HK-2 (cell line): ENCODE data around the gene KRT7.
A peak's percentile ranks its signal among the peaks of the same experiment; 100 is the strongest.

ENCODE experiments used
- DNase-seq: peaks from one replicate; pipeline ENCODE4 v3.0.0-alpha.2; 2018; ENCODE audit not compliant: unreplicated experiment

The KRT7 gene

DNA sequence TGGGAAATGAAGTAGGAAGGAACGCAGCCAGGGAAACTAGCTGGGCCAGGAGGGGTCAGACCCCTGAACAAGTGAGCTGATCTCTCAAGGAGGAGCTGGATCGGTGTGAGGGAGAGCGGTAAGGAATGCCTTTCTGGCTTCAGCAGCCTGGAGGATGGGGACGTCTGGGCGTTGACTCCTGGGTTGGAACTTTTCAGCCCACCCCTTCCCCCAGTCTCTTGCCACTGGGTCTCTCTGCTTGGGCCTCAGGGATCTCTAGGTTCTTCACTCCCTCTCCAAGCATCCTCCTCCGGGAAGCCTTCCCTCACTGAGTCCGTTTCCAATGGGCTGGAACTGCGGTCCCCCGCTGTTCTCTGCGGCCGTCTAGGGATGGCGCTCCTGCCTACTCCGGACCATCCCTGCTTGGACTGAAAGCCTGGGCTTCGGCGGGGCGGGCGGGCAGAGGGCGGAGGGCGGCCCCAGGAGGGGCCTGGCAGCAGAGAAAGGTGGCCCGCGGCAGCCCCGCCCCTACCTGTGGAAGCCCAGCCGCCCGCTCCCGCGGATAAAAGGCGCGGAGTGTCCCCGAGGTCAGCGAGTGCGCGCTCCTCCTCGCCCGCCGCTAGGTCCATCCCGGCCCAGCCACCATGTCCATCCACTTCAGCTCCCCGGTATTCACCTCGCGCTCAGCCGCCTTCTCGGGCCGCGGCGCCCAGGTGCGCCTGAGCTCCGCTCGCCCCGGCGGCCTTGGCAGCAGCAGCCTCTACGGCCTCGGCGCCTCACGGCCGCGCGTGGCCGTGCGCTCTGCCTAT, at the start of gene KRT7:
Gene KRT7 (plus strand): TSS at position 570 of the 788 bp plus-strand sequence. CDS start 54 bp downstream, at position 624.
- no peak for DNase-seq

DNA sequence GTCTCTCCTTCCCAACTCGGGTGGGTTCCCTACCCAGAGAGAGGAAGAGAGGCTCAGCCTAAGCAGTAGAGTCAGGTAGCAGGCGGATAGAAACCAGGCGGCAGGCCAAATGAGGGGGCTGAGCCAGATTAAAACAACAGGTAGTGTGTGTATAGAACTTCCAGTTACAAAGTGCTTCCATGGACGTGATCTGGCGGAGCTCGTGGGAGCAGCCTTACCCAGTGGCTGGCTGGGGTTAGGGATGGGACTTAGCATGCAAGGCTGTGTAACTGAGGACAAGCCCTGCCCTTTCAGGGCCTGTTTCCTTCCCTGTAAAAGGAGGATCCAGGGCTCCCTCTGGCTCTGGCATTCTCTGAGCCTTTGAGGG, 49.5 kb upstream of the KRT7 start:
- DNase-seq, result no peak

DNA sequence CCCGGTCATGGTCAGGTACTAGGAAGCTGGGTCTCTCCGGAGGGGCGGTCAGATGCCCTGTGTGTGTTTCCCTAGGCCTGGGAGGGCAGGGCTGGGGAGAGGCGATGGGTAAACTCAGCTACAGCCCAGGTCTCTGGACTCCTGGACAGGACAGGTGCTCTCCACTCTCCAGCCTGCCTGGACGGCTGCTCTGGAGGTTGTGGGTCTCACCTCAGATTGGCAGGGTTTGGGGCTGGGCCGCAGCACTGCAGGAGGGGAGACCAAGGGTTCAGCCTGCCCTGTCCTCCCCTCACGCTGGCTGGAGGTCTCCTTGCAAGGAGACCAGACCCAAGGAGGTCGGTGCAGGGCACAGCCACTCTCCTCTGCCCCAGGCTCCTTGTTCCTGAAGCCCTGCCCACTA, 49.1 kb upstream of the KRT7 start:
- DNase-seq, result no peak

DNA sequence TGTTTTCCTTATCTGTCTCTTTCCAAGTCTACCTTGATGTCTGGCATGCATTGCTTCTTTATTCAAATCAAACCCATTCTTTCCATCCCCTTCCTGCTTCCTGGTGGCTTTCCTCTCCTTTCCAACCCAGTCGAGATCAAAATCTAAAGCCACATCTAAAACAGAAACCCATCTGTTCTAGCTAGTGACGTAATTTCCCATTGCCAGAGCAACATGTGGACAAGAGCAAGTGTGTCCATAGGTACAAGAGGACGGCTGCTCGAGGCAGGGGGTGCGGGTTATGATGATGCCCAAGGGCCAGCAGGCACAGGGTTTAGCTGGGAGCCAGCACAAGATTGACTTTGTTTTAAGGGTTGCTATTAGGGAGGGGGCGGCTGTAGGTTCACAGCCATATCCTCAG, 48.2 kb upstream of the KRT7 start:
- no peak for DNase-seq

DNA sequence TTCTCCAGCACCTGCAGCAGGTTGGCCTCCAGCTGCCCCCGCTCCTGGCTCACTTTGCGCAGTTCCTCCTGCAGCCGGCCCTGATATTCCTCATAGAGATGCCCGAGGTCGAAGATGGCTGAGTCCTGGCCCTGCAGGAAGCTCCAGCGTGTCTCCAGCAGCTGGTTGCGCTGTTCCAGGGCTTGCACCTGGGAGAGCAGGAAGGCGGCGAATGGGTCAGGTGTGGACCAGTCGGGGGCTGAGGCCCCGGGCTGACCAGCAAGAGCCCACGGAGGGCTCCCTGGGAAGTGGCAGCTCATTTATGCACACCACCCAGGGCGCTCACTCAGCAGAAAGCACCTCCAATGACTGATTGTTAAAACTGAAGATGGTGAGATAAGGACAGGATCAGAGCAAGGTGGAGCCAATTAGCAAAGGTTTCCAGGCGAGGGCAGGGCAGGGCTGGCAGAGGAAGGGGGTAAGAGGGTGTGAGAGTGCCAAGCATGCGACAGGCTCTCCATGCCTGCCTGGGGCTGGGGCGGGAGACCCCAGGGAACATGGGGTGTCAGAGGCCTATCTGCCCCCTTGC, 47.6 kb upstream of the KRT7 start:
- DNase-seq, result no peak

DNA sequence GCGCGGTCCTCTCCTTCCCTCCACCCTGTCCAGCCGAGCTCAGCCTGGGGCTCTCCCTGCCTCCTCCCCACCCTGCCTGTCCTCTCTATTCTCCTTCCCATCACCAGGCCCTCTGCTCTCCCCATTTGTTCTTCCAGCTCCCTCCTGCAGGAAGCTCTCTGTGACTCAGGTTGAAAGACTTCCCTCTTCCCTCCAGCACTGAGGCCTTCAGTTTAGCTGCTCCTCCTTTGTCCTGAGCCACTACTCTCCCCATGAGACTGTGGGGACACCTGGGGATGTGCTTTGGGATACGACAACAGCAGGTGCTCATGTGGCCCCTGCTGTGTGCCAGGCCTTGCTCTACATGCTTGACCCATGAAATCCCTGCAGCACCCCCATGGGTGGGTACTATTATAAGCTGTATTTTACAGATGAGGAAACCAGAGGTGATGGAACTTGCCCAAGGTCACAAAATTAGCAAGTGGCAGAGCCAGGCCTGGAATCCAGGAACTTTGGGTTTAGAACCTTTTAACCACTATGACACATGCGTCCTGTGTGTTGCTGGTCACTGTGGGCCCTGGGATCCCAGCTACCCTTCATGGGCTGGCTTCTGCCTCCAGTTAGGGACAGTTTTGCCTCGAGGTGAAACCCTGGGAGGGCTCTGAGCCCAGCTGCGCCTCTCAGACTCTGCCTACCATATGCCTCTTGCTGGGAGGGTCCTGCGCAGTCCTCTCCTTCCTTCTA, 46.8 kb upstream of the KRT7 start:
- peak; percentile 57 for DNase-seq

DNA sequence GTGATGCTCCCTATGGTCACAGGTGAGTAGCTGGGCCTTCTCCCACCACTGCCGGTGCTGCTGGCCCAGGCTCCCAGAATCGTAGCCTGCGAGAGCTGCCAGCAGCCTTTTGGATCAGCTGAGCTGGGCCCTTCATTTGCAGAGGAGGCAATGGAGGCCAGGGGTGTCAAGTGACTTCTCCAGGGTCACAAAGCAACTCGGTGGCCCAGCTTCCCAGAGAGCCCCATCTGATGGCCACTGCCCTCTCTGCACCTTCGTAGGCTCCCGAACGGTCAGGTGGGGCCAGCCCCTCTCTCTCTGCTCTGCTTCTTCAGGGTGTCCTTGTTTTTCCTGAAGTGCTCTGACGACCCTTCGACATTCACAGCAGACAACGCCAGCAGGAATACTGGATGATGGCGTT, 45.8 kb upstream of the KRT7 start:
- no peak for DNase-seq

DNA sequence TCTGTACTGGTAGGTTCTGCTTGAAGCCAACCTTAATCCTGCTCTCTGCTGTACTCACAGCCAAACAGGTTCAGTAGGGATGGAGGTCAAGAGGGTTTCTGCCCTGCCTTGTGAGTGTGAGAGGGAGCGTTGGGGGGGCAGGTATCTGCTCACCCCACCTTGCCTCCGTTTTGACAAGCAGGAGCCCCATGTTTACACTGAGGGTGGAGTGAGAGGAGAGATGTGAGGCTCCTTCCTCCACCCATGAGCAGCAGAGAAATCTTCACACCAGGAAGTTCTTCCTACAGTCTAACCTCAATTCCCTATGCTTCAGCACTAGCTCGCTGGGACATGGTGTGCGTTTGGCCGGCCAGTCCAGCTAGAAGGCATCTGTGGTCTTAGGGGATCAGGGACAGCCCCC, 45.4 kb upstream of the KRT7 start:
- no peak for DNase-seq

DNA sequence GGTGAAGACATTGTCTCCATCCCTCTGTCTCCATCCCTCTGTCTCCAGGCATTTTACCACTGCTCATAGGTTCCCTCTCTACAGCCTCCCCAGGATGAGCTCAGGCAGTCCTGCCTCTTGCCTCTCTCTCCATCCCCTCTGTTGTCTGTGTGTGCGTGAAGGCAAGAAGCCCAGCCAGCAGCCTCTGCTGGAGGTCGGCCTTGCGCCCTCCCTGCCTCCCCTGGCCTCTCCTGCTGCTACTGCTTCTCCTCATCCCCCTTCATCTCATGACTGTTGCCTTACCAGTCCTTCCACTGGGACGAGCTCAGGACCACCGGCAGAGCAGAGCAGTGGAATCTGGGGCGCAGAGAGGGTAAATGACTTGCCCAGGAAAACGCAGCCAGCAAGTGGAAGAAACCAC, 44.4 kb upstream of the KRT7 start:
- no peak for DNase-seq

DNA sequence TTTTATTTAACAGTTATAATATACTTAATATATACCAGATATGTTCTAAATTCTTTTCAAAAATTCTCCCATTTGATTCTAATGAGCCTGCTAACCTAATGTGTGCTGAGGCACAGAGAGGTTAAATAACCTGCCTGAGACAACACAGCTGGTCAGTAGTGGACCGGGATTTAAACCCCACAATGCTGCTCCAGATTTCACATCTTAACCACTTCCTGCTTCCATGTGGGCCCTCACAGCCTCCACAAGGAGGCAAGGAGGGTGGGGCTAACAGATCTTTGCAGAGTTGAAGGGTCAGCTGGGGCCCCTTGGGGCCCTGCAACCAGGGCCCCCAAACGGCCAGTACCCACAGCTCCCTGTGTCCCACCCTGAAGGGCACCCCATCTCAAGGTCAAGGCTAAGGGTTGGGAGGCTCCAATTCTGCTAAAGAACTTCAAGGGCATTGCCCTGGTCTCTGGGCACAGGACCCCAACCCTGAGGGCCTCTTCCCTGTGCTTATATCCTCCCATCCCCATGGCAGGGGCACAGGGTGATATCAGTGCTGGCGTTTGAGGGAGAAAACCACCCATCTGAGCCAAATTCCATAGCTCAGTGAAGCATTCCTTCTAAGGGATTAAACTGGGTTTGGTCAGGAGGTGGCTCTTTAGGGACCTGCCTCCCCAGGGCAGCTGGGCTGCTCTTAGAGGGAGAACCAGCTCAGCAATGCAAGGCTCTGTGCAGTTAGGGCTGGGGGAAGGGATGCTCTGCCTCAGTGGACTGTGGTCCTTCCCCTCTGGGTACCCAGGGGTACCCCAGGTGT, 43.5 kb upstream of the KRT7 start:
- DNase-seq, result peak; percentile 67

DNA sequence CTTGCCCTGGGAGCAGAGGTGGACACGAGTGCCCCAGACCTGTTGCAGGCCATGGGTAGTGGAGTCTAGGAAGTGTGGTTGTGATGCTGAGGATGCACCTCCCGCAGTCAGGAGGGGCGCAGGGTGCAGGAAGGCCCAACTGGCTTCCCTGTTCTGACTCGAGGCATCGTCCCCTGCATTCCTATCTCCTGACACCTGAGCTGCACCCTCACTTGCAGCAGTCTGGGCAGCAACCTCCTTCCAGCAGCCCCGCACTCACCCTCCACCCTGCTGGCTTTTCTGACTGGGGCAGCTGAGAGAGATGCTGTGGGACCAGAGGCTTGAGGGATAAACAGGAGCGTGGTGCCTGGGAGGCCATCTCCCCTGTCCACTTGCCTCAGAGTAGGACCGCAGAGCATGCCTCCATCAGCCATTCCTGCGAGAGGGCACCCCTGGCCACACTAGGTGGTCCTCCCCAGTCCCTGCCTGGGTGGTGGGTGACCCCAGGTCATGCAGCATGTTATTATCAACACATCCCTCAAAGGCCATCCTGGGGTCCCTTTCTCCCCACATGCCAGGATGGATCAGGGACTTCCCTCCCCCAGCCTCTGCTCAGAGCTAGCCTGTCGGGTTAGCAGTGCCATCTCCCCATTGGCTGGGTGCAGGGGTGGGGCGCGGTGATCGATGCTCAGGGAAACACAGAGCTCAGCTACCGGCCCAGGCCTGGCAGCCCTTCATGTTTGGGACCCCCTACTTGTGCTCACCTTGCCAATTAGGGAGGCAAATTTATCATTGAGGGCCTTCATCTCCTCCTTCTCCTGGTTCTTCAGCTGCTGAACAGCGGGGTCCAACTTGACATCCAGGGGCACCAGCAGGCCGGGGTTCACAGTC, 41.9 kb upstream of the KRT7 start:
- DNase-seq, result peak; percentile 68

DNA sequence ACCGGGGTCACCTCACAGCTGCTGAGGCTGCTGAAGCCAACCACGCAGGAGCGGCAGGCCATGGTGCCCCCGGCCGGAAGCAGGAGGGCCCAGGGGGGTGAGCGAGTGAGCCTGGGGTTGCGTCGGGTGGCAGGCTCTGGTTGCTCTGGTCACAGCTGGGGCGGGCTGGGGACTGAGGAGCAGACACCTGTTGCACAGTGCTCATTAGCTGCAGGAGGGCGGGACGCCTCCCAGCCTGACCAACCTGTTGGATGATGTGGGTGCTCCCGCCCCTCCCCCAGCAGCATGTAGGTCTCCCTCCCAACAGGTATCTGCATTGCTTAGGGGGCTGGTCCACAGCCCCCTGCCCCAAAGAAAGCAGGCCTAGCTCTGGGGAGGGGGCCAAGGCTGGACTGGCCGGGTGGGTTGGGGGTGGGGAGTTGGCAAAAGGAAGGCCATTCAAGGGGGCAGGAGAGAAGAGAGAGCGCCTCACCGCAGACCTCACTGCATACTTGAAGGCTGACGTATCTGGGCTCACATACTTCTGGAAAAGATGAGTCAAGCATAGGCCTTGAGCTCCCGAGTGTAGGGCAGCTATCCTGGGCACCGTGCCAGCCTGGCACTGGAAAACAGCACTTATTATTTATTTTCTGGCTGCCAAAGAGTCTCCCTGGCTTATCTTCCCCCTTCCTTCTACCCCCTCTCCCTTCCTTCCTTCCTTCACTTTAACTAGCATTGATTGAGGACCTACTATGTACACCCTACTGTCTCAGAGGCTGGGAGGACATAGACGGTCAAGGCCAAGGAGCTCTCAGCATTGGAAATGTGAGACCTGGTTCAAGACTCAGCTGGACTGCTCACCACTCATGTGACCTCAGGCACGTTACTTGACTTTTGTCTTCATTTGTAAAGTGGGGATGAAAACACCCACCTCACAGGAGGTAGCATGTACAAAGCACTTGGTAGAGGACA, 40.9 kb upstream of the KRT7 start, which contains the start of gene KRT80:
Gene KRT80 (minus strand): TSS at position 174 of the 951 bp plus-strand sequence. CDS start 112 bp downstream, at position 62.
- DNase-seq, result peak; percentile 91

DNA sequence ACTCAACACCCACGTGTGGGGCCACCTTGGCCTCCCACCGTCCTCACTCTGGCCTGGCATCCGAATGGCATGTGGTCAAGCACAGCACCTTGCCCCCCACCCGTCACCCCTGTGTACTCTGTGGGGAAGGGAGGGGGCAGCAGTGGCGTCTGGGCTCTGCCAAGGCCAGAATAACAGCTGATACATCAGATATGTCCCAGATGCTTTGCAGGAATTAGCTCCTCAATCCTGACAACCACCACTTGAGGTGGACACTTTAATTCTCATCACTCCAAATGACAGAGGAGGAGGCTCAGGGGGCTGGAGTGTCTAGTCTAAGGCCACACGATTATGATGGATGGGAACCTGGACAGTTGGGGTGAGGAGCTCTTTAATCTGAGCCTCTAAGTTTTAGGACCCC, 39.5 kb upstream of the KRT7 start:
- DNase-seq, result no peak

DNA sequence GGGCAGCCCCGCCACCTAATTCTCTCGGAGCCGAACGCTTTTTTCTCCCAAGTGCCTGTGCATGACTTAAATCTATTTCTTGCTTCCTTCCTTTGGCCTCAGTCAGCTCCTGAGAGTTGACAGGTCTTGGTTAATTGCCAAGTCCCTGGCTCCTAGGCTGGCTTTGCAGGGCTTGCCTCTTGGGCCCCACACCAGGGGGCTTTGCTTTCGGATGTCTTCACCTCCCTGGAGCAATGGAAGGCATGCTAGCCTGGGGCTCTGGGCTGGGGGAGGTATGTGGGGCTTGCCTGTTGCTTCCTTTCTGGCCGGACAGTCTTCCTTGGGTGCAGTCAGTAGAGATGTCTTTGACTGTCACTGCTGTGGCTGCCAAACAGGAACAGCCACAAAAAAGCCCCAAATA, 39.1 kb upstream of the KRT7 start:
- DNase-seq, result no peak

DNA sequence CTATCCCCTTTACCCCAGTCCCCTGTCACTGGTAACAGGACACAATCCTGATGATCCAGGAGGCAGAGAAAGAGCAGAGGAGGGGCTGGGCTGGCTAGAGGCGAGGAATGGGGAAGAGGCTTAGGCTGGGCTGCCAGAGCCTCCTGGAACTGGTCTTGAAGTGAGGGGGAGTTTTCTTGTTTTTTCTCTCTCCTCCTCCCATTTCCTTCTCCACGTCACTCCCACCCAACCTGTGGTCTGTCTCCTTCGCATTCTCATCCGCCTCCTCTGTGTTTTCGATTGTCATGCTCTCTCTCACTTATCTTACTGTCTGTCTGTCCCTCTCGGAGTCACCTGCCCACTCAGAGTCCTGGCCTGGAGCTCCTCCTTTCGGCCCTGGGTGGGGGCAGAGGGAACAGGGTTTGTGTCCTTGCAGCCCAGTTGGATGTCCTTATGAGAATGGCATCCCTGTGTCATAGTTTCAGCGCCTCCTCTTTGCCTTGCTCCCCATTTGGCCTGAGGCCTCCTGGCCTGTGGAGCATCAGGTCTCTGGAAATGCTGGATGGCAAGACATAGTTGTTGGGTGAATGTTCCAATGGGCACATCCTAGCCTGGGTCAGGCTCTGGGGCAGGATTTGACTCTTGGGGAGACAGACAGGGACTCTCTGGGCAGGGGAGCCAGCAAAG, 37.8 kb upstream of the KRT7 start:
- no peak for DNase-seq

DNA sequence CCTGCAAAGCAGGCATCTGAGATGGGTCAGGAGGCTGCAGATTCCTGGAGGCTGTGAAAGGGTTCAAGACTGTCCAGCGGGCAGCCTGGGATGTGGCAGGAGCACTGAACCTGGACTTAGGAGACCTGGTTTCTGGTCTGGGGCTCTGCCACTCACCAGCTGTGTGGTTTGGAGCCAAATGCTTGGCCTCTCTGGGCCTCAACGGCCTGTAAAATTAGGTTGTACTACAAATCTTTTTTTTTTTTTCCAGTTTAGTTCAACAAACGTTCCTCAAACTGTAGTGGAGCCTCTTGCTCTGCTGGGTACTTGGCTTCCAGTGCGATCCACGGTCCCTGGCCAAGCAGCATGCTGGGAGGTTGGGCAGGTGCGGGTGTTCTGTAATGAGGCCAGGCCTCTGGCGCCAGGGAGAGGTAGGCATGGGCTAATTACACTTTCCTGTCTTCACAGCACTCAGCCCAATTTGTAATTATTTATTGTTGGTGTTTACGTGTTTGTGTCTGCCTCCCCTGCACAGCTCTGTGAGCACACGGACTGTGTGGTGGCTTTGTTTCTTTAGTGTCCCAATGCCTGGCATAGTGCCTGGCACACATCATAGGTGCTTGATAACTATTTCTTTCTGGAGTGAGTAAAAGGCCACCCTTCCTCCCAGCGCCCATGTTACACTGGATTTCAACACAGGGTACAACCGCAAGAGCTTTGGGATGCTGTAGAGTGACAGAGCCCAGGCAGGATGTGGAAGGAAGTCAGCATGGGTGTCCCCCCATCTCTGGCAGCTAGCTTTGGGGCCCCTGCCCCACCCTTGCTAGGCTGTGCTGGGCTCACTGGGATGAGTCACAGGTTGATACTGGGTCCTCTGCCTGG, 35.4 kb upstream of the KRT7 start:
- DNase-seq, result no peak

DNA sequence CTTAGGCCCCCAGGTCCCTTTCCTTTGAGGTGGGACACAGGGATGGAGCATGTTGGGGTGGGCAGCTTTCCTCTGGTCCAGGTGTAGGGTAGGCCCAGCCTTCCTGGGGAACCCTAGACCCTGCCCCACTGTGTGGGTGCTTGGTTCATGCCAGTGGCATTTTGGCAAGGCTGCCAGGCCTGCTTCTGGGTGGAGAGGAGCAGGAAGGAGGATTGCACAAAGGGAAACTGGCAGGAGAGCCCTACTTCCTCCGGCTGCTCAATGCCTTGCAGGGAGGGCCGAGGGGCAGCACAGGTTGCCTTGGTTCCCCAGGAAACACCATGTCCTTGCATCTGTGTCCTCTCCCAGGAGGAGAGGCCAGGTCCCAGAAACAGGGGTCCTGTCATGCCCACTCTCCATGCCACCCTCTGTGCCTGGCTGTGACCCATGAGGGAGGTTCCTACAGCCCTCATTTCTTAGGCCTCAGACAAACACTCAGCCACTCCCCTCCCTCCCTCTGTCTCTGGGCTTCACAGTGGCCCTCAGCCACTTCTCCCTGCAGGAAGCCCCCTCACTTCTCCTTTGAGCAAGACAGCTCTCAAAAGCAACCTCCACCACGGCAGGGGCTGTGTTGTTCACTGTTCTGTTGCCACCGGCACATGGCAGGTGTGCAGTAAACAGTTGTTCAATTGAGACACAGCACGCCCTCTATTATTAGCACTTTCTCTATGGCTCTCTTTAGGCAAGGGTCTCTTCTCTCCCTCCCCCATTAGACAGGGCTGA, 34.4 kb upstream of the KRT7 start:
- DNase-seq, result no peak
